Endodermal cell (in vitro differentiated cells): ENCODE data around the gene ZFAND2A. TPM values are rescaled to one million over a fixed set of nuclear protein-coding genes. Genes with fewer than 3 reads are reported as not detected.
A peak's percentile ranks its signal among the peaks of the same experiment; 100 is the strongest.
"Not testable (repeated sequence)": the region's sequence is repeated elsewhere in the genome, so short reads cannot be mapped to it uniquely, and the experiment has no call there.

Experiments used
- DNase-seq: peaks from one replicate; pipeline ENCODE4 v3.0.0-alpha.2; 2017
- H3K27ac ChIP-seq: 2 replicates; pipeline ENCODE4 v1.5.1; 2013; ENCODE audit warnings: mild to moderate bottlenecking, low read depth, low read length, moderate library complexity
- H3K27me3 ChIP-seq: 2 replicates; pipeline ENCODE4 v1.6.1; 2013; ENCODE audit warnings: mild to moderate bottlenecking, low read length, moderate library complexity; ENCODE audit not compliant: insufficient read depth, control insufficient read depth, poor library complexity, severe bottlenecking
- H3K36me3 ChIP-seq: 2 replicates; pipeline ENCODE4 v1.7.0; 2013; ENCODE audit warnings: mild to moderate bottlenecking, low read length, moderate library complexity; ENCODE audit not compliant: control insufficient read depth, insufficient read depth
- H3K4me1 ChIP-seq: one replicate; pipeline ENCODE4 v1.7.0; 2013; ENCODE audit warnings: low read length; ENCODE audit not compliant: control insufficient read depth, insufficient read depth
- H3K4me3 ChIP-seq: 2 replicates; pipeline ENCODE4 v1.5.1; 2013; ENCODE audit warnings: mild to moderate bottlenecking, low read length, moderate library complexity
- H3K9ac ChIP-seq: 2 replicates; pipeline ENCODE4 v1.6.1; 2013; ENCODE audit warnings: mild to moderate bottlenecking, low read length, moderate library complexity; ENCODE audit not compliant: poor library complexity, severe bottlenecking; ENCODE audit errors: extremely low read depth
- H3K9me3 ChIP-seq: 2 replicates; pipeline ENCODE4 v1.6.1; 2013; ENCODE audit warnings: mild to moderate bottlenecking, low read length, moderate library complexity; ENCODE audit not compliant: control insufficient read depth
- H3K27ac Mint-ChIP-seq: 2 replicates; pipeline ENCODE4 v1.8.0; 2020; ENCODE audit warnings: mixed read lengths
- H3K27me3 Mint-ChIP-seq: 2 replicates; pipeline ENCODE4 v1.8.0; 2021; ENCODE audit warnings: mild to moderate bottlenecking, mixed read lengths; ENCODE audit not compliant: insufficient read depth
- H3K36me3 Mint-ChIP-seq: 2 replicates; pipeline ENCODE4 v1.8.0; 2020; ENCODE audit warnings: low read depth, mixed read lengths
- H3K4me1 Mint-ChIP-seq: 2 replicates; pipeline ENCODE4 v1.8.0; 2020; ENCODE audit warnings: mixed read lengths
- H3K4me3 Mint-ChIP-seq: 2 replicates; pipeline ENCODE4 v1.8.0; 2020; ENCODE audit warnings: mild to moderate bottlenecking, moderate library complexity, mixed read lengths
- H3K9me3 Mint-ChIP-seq: 2 replicates; pipeline ENCODE4 v1.8.0; 2020; ENCODE audit warnings: mild to moderate bottlenecking, mixed read lengths
- CTCF ChIP-seq: fragments of 200-600 bp; sonication (generic); conservative IDR thresholded peaks from 2 replicates; pipeline ENCODE4 v1.5.0; 2021; ENCODE audit warnings: antibody characterized with exemption, mild to moderate bottlenecking
- WGBS, 2 experiments: methylation state at CpG; one replicate each; pipeline versions ENCODE4 v1.1.5 to v1.1.7; 2013; ENCODE audit warnings: missing lambda C conversion rate in 2 of 2, mixed read lengths in 1 of 2; ENCODE audit not compliant: insufficient coverage in 1 of 2, insufficient read length in 1 of 2; 5-methylcytosine and 5-hydroxymethylcytosine counted together
- total RNA-seq, 2 donors: library from RNA; stranded (reverse); fragmentation: NEBNext Ultra II Directional in 1 of 2; extraction: Animal tissue kit (Norgen Biotek cat#: 25700) in 1 of 2; gene quantifications; 2 replicates in 1 of 2; 3 replicates in 1 of 2; pipeline ENCODE4 v1.2.1, GENCODE V29; 2021

The ZFAND2A gene
- total RNA-seq, 2 donors from 2014 or later = 14.9 to 17.1 TPM

- no peak for DNase-seq
- H3K27ac Mint-ChIP-seq = no peak overlapping the region
- no peaks in the 10 kb centered on the region for H3K4me1 Mint-ChIP-seq
- no peak overlapping the region for H3K4me3 Mint-ChIP-seq
- TF ChIP-seq CTCF = no peak
- H3K9me3 Mint-ChIP-seq = peaks cover 16% of the 10 kb centered on the region
- no peaks in the 10 kb centered on the region for H3K36me3 Mint-ChIP-seq
- 91 to 95% methylated on average over 19 to 27 of the region's 27 CpGs for WGBS, 2 experiments
- H3K27me3 Mint-ChIP-seq = peaks cover 8% of the 10 kb centered on the region
- Histone ChIP-seq H3K36me3 (no peaks in the 10 kb centered on the region), H3K9ac (no peak overlapping the region), H3K27me3 (no peaks in the 10 kb centered on the region), H3K4me1 (no peaks in the 10 kb centered on the region), H3K27ac (no peak overlapping the region), H3K4me3 (no peak overlapping the region), H3K9me3 (peaks cover 3% of the 10 kb centered on the region)
Observed at GRCh38 chr7:1172666-1173523, 12.9 kb upstream of the ZFAND2A start.

- not testable (repeated sequence) for H3K27ac Mint-ChIP-seq, H3K27ac ChIP-seq, H3K4me3 Mint-ChIP-seq, H3K4me1 ChIP-seq, H3K36me3 ChIP-seq, H3K27me3 Mint-ChIP-seq, H3K9ac ChIP-seq, H3K27me3 ChIP-seq, H3K9me3 Mint-ChIP-seq, DNase-seq, H3K36me3 Mint-ChIP-seq, H3K4me3 ChIP-seq, H3K9me3 ChIP-seq, H3K4me1 Mint-ChIP-seq
- WGBS, 2 experiments = 74 to 93% methylated on average over 1 to 7 of the region's 7 CpGs
Observed at GRCh38 chr7:1171516-1171915, 11.5 kb upstream of the ZFAND2A start.

- H3K36me3 ChIP-seq = no peaks in the 10 kb centered on the region
- Mint-ChIP-seq H3K36me3 (no peaks in the 10 kb centered on the region), H3K27me3 (peaks cover 6% of the 10 kb centered on the region), H3K27ac (no peak overlapping the region), H3K9me3 (peaks cover 8% of the 10 kb centered on the region), H3K4me1 (no peaks in the 10 kb centered on the region), H3K4me3 (no peak overlapping the region)
- H3K4me3 ChIP-seq = no peak overlapping the region
- H3K27me3 ChIP-seq = no peaks in the 10 kb centered on the region
- no peaks in the 10 kb centered on the region for H3K4me1 ChIP-seq
- DNase-seq = no peak
- 86 to 89% methylated on average over 18 to 26 of the region's 26 CpGs for WGBS, 2 experiments
- H3K9me3 ChIP-seq = no peaks in the 10 kb centered on the region
- H3K9ac ChIP-seq = no peak overlapping the region
- peak; percentile 22 for TF ChIP-seq CTCF
- no peak overlapping the region for H3K27ac ChIP-seq
Observed at GRCh38 chr7:1170741-1171501, 10.9 kb upstream of the ZFAND2A start.
